ENCODE measurements around the gene ADGRB3.
"Not testable (repeated sequence)": the region's sequence is repeated elsewhere in the genome, so short reads cannot be mapped to it uniquely, and the experiment has no call there.

Gene ADGRB3

GRCh38 chr6:68790128-68790527, 155.0 kb downstream of the ADGRB3 start:
- H3K4me3 Mint-ChIP-seq; H3K27me3 Mint-ChIP-seq; H3K4me1 Mint-ChIP-seq; DNase-seq (ENCODE audit: low spot score in 2 of 2); H3K27ac Mint-ChIP-seq; H3K36me3 Mint-ChIP-seq; ATAC-seq (ENCODE audit: low read depth); H3K9me3 Mint-ChIP-seq: not testable (repeated sequence)

DNA sequence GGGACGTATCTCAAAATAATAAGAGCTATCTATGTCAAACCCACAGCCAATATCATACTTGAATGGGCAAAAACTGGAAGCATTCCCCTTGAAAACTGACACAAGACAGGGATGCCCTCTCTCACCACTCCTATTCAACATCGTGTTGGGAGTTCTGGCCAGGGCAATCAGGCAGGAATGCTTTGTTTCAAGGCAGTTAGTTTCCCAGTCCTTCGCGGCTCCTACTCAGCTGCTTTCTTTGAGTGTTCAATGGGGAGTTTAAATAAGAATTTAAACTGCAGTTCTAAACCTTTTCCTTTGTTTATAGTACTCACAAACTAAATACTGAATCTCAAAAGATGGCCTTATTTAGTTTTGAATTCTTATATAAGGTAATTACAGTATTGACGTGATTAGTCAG, 179.9 kb downstream of the ADGRB3 start:
- not testable (repeated sequence) for ATAC-seq (ENCODE audit: low read depth); H3K36me3 Mint-ChIP-seq; DNase-seq (ENCODE audit: low spot score in 2 of 2); H3K4me1 Mint-ChIP-seq; H3K27ac Mint-ChIP-seq; H3K27me3 Mint-ChIP-seq; H3K4me3 Mint-ChIP-seq; H3K9me3 Mint-ChIP-seq

DNA sequence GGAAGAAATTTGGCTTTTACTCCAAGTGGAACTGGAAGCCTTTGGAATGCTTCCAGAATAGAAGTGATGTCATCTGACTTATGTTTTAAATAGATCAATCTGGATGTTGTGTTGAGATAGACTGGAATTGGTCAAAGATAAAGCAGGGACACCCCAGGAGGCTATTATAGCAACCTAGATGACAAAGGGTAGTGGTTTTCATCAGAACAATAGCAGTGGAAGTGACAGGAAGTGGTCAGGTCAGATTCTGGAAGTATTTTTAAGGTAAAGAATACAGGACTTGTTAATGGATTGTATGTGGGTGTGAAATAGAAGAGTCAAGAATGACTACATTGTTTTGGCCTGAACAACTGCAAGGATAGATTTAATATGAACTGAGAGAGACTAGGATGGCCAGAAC, 191.4 kb downstream of the ADGRB3 start:
- no peaks in the 10 kb centered on the region for H3K27me3 Mint-ChIP-seq
- H3K27ac Mint-ChIP-seq, result no peak overlapping the region
- H3K4me1 Mint-ChIP-seq, result no peaks in the 10 kb centered on the region
- ATAC-seq (ENCODE audit: low read depth), result no peak
- DNase-seq (ENCODE audit: low spot score in 2 of 2), result no peak
- no peak overlapping the region for H3K4me3 Mint-ChIP-seq
- H3K36me3 Mint-ChIP-seq, result no peaks in the 10 kb centered on the region
- peaks cover 5% of the 10 kb centered on the region for H3K9me3 Mint-ChIP-seq

DNA sequence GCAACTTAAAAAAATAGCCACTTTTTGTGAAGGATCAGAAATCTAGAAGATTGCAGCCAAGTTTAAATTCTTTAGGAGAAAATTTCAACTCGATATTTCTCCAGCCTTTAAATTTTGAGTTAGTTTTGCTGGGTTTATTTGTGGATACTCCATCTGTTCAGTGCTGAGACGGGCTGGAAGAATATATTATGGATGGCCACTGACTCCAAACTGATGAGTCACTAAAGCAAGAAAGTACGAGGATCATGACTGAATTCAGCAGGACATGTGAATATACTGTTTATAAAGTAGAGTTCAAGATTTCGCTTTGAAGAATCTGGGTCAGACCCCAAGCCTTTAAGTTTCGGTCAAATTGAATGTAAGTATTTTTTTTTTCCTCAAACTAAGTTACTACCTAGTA, 199.5 kb downstream of the ADGRB3 start:
- Mint-ChIP-seq H3K27me3 (no peaks in the 10 kb centered on the region), H3K36me3 (no peaks in the 10 kb centered on the region), H3K4me3 (no peak overlapping the region), H3K27ac (no peak overlapping the region), H3K4me1 (no peaks in the 10 kb centered on the region), H3K9me3 (peaks cover 3% of the 10 kb centered on the region)
- ATAC-seq (ENCODE audit: low read depth), result no peak
- DNase-seq (ENCODE audit: low spot score in 2 of 2), result no peak

DNA sequence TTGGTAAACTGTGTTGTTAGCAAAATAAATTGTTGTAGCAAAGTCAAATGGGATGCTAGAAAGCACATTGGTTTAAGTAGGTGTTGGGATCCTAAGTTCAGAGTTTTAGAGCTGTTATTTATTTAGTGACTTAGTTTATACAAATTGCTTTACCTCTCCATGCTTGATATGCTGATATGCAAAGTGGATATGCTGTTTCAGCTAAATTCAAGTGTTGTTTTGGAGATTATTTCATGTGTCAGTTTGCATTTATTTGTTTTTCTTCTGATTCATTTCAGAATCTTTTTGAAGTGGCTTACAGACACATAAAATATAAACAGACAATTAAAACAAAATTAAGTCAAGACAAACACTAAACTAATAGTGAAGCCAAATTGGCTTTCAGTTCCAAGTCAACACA, 203.5 kb downstream of the ADGRB3 start:
- no peaks in the 10 kb centered on the region for H3K4me1 Mint-ChIP-seq

DNA sequence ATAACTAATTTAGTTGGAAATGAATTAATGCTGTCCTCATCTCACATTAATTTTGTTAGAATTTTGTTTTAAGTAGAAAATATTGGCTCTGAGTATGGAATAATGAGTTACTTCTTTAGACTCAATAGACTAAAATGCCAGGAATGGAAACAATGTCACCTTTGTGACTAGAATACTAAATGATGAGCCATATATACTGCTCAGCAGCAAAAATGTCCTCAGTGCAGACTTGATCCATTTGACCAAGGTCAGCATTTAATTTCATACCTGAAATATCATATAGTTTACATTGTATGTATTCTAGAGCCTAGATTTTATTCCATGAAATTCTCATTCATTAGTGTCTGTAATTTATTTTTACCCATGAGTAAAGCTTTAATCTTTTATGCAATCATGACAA, 217.7 kb downstream of the ADGRB3 start:
- Mint-ChIP-seq H3K4me3 (no peak overlapping the region), H3K27ac (no peak overlapping the region), H3K9me3 (peaks cover 1% of the 10 kb centered on the region), H3K27me3 (no peaks in the 10 kb centered on the region), H3K4me1 (no peaks in the 10 kb centered on the region), H3K36me3 (no peaks in the 10 kb centered on the region)
- DNase-seq (ENCODE audit: low spot score in 2 of 2) (no peak), ATAC-seq (ENCODE audit: low read depth) (no peak)

More for the DNA sequence above, 203.5 kb downstream of the ADGRB3 start:
- Mint-ChIP-seq H3K4me3 (no peak overlapping the region), H3K9me3 (peaks cover 4% of the 10 kb centered on the region), H3K36me3 (no peaks in the 10 kb centered on the region), H3K27me3 (no peaks in the 10 kb centered on the region), H3K27ac (no peak overlapping the region)
- ATAC-seq (ENCODE audit: low read depth) (no peak), DNase-seq (ENCODE audit: low spot score in 2 of 2) (no peak)

- DNase-seq (ENCODE audit: low spot score in 2 of 2), result no peak
- Mint-ChIP-seq H3K36me3 (no peaks in the 10 kb centered on the region), H3K9me3 (peaks cover 8% of the 10 kb centered on the region), H3K27ac (no peak overlapping the region), H3K4me3 (no peak overlapping the region), H3K4me1 (no peaks in the 10 kb centered on the region), H3K27me3 (no peaks in the 10 kb centered on the region)
- no peak for ATAC-seq (ENCODE audit: low read depth)
These were observed 224.2 kb downstream of the ADGRB3 start for GRCh38 chr6:68859233-68859632.

GRCh38 chr6:68868646-68869045, 233.6 kb downstream of the ADGRB3 start:
- Mint-ChIP-seq H3K4me1 (no peaks in the 10 kb centered on the region), H3K36me3 (peaks cover 2% of the 10 kb centered on the region), H3K27me3 (no peaks in the 10 kb centered on the region), H3K4me3 (no peak overlapping the region), H3K9me3 (peaks cover 12% of the 10 kb centered on the region), H3K27ac (no peak overlapping the region)
- no peak for DNase-seq (ENCODE audit: low spot score in 2 of 2)
- ATAC-seq (ENCODE audit: low read depth), result no peak

DNA sequence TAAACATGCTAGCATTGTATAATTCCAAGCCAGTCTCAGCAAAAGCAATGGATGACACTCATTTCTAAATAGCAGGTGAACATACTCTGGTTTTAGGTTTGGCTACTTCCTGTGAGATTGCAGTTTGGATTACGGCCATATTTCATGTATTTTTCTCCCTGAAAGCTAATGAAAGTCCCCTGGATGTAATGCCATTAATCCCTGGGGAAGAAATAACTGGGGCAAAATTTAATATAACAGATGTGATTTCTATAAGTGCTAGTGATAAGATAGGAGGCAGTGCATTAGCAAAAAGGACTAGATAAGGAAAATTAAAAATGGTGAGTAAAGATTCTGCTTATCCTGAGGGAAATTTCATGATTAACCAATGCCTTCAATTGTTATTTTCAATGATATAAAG, 238.2 kb downstream of the ADGRB3 start:
- no peak overlapping the region for H3K27ac Mint-ChIP-seq

GRCh38 chr6:68874747-68875146, 239.7 kb downstream of the ADGRB3 start:
- Mint-ChIP-seq H3K4me1 (no peaks in the 10 kb centered on the region), H3K9me3 (peaks cover 2% of the 10 kb centered on the region), H3K27me3 (peaks cover 1% of the 10 kb centered on the region), H3K4me3 (no peak overlapping the region), H3K27ac (no peak overlapping the region), H3K36me3 (no peaks in the 10 kb centered on the region)
- ATAC-seq (ENCODE audit: low read depth) (no peak), DNase-seq (ENCODE audit: low spot score in 2 of 2) (no peak)

More for the DNA sequence above, 238.2 kb downstream of the ADGRB3 start:
- peaks cover 2% of the 10 kb centered on the region for H3K9me3 Mint-ChIP-seq
- ATAC-seq (ENCODE audit: low read depth), result no peak
- DNase-seq (ENCODE audit: low spot score in 2 of 2), result no peak
- no peak overlapping the region for H3K4me3 Mint-ChIP-seq
- H3K4me1 Mint-ChIP-seq, result no peaks in the 10 kb centered on the region
- H3K36me3 Mint-ChIP-seq, result no peaks in the 10 kb centered on the region
- no peaks in the 10 kb centered on the region for H3K27me3 Mint-ChIP-seq

DNA sequence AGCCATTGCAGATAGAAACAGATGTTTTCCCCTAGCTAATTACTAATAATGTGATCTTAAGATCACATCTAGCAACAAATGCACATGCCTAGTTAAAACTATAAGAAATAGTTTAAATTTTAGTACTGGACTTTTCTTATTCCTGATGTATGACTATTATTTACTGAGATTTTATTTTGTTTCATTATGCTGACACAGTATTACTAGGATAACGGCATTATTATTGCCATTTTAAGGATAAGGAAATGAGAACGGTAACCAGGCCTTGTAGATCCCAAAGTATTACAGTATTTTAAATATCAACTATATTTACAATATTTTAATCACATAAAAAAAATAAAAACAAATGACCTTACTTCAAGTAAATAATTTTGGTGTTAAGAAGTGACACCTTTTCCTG, 240.3 kb downstream of the ADGRB3 start:
- no peaks in the 10 kb centered on the region for H3K36me3 Mint-ChIP-seq
- no peak for ATAC-seq (ENCODE audit: low read depth)
- no peaks in the 10 kb centered on the region for H3K4me1 Mint-ChIP-seq
- DNase-seq (ENCODE audit: low spot score in 2 of 2), result no peak
- H3K4me3 Mint-ChIP-seq, result no peak overlapping the region
- H3K27me3 Mint-ChIP-seq, result peaks cover 1% of the 10 kb centered on the region
- H3K9me3 Mint-ChIP-seq, result peaks cover 1% of the 10 kb centered on the region
- no peak overlapping the region for H3K27ac Mint-ChIP-seq

GRCh38 chr6:68876792-68877493, 241.9 kb downstream of the ADGRB3 start:
- ATAC-seq (ENCODE audit: low read depth), result no peak
- H3K4me1 Mint-ChIP-seq, result no peaks in the 10 kb centered on the region
- no peaks in the 10 kb centered on the region for H3K36me3 Mint-ChIP-seq
- H3K4me3 Mint-ChIP-seq, result no peak overlapping the region
- no peaks in the 10 kb centered on the region for H3K9me3 Mint-ChIP-seq
- DNase-seq (ENCODE audit: low spot score in 2 of 2), result no peak
- no peak overlapping the region for H3K27ac Mint-ChIP-seq
- H3K27me3 Mint-ChIP-seq, result peaks cover 1% of the 10 kb centered on the region

DNA sequence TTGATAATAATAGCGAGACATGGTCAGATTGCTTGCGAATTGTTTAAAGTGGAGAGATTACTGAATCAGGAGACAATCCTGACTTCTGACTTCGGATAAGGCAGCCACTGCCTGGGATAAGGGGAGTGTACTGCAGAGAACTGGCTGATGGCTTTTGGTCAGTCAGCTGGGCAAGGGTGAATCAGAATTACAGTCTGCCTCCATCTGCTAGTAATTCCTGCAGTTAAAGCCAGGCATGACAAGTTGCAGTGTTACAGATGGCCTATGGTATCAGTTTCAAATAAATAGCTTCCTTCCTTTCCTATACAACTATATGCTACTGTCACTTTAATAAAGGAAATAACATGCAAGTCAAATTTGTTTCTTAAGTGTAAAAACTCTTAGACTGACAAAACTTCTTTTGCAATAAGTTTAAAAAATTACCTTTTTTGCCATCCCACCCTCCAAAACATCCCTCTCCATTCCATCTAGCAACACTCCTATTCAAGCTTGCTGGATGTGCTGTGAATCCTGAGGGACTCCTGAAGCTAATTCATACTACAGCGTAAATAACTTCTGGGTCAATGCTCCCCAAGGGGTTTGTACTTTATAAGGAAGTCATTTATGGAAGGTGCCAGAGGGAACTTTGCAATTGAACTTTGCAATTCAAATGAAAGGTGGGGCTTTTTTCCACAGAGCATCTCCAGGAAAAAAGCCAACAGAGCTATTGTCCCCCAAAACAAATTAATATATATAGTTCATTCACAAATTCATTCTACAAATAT, 245.2 kb downstream of the ADGRB3 start:
- Mint-ChIP-seq H3K4me3 (no peak overlapping the region), H3K36me3 (no peaks in the 10 kb centered on the region), H3K4me1 (no peaks in the 10 kb centered on the region), H3K9me3 (no peaks in the 10 kb centered on the region), H3K27me3 (peaks cover 1% of the 10 kb centered on the region), H3K27ac (no peak overlapping the region)
- ATAC-seq (ENCODE audit: low read depth) (no peak), DNase-seq (ENCODE audit: low spot score in 2 of 2) (no peak)

DNA sequence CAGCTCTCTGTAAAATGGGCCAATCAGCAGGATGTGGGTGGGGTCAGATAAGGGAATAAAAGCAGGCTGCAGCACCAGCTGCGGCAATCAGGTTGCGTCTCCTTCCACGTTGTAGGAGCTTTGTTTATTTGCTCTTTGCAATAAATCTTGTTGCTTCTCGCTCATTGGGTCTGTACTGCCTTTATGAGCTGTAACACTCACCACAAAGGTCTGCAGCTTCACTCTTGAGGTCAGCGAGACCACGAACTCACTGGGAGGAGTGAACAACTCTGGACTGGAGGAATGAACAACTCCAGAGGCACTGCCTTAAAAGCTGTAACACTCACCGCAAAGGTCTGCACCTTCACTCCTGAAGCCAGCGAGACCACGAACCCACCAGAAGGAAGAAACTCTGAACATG, 248.2 kb downstream of the ADGRB3 start:
- not testable (repeated sequence) for H3K36me3 Mint-ChIP-seq; ATAC-seq (ENCODE audit: low read depth); H3K9me3 Mint-ChIP-seq; H3K27me3 Mint-ChIP-seq; DNase-seq (ENCODE audit: low spot score in 2 of 2); H3K4me3 Mint-ChIP-seq; H3K27ac Mint-ChIP-seq; H3K4me1 Mint-ChIP-seq

- ATAC-seq (ENCODE audit: low read depth) (no peak), DNase-seq (ENCODE audit: low spot score in 2 of 2) (no peak)
- Mint-ChIP-seq H3K27ac (no peak overlapping the region), H3K27me3 (no peaks in the 10 kb centered on the region), H3K36me3 (no peaks in the 10 kb centered on the region), H3K4me3 (no peak overlapping the region), H3K4me1 (no peaks in the 10 kb centered on the region), H3K9me3 (peaks cover 2% of the 10 kb centered on the region)
These were observed 256.3 kb downstream of the ADGRB3 start for GRCh38 chr6:68891419-68891818.
